ENCODE measurements around the gene GEMIN4. TPM values are rescaled to one million over a fixed set of nuclear protein-coding genes. Genes with fewer than 3 reads are reported as not detected.

Gene GEMIN4
- total RNA-seq, 1 donor from 2014 or later = 18.4 TPM

GRCh38 chr17:753418-753817, 1.4 kb upstream of the GEMIN4 start:
- H3K36me3 Mint-ChIP-seq (ENCODE audit: low read depth, unreplicated experiment) = peaks cover 19% of the 10 kb centered on the region
- H3K27ac Mint-ChIP-seq (ENCODE audit: unreplicated experiment) = no peak overlapping the region
- no peaks in the 10 kb centered on the region for H3K27me3 Mint-ChIP-seq (ENCODE audit: low read depth, unreplicated experiment)
- Histone ChIP-seq H3K4me3 (ENCODE audit: insufficient read depth, low read depth, low read length) (no peak overlapping the region), H3K9ac (ENCODE audit: low read length) (no peak overlapping the region), H3K9me3 (ENCODE audit: insufficient read depth, low read depth, low read length) (no peaks in the 10 kb centered on the region), H2AFZ (ENCODE audit: low read depth, low read length) (no peak overlapping the region), H4K20me1 (ENCODE audit: insufficient read depth, low read length) (peaks cover 23% of the 10 kb centered on the region), H3K4me1 (ENCODE audit: insufficient read depth, low read length) (peaks cover 20% of the 10 kb centered on the region), H3K27ac (ENCODE audit: low read depth, low read length) (no peak overlapping the region), H3K4me2 (ENCODE audit: low read length) (no peak overlapping the region), H3K79me2 (ENCODE audit: insufficient read depth, low read length) (peaks cover 33% of the 10 kb centered on the region), H3K27me3 (ENCODE audit: insufficient read depth, low read length) (no peaks in the 10 kb centered on the region), H3K36me3 (ENCODE audit: insufficient read depth, low read length) (peaks cover 4% of the 10 kb centered on the region)
- TF ChIP-seq EZH2 (IDR thresholded peaks at IDR 0.05; ENCODE audit: insufficient read depth, low read length) = no peak
- no peak for TF ChIP-seq CTCF (IDR thresholded peaks at IDR 0.05; ENCODE audit: insufficient read depth, low read depth, low read length)
- H3K4me1 Mint-ChIP-seq (ENCODE audit: low read depth, unreplicated experiment) = peaks cover 7% of the 10 kb centered on the region
- H3K9me3 Mint-ChIP-seq (ENCODE audit: unreplicated experiment) = peaks cover under 1% of the 10 kb centered on the region
- H3K4me3 Mint-ChIP-seq (ENCODE audit: unreplicated experiment) = peak overlapping the region; percentile 70
- FAIRE-seq (no peak), DNase-seq (ENCODE audit: low read depth) (no peak)

GRCh38 chr17:752620-753219, 656 bp upstream of the GEMIN4 start:
- Mint-ChIP-seq H3K4me3 (ENCODE audit: unreplicated experiment) (peak overlapping the region; percentile 84), H3K27me3 (ENCODE audit: low read depth, unreplicated experiment) (no peaks in the 10 kb centered on the region), H3K4me1 (ENCODE audit: low read depth, unreplicated experiment) (peaks cover 7% of the 10 kb centered on the region), H3K27ac (ENCODE audit: unreplicated experiment) (no peak overlapping the region), H3K36me3 (ENCODE audit: low read depth, unreplicated experiment) (peaks cover 26% of the 10 kb centered on the region), H3K9me3 (ENCODE audit: unreplicated experiment) (peaks cover 6% of the 10 kb centered on the region)
- Histone ChIP-seq H3K36me3 (ENCODE audit: insufficient read depth, low read length) (peaks cover 9% of the 10 kb centered on the region), H3K4me1 (ENCODE audit: insufficient read depth, low read length) (peaks cover 20% of the 10 kb centered on the region), H3K27ac (ENCODE audit: low read depth, low read length) (peak overlapping the region; percentile 52), H3K9me3 (ENCODE audit: insufficient read depth, low read depth, low read length) (no peaks in the 10 kb centered on the region), H3K4me3 (ENCODE audit: insufficient read depth, low read depth, low read length) (peak overlapping the region; percentile 76), H3K27me3 (ENCODE audit: insufficient read depth, low read length) (no peaks in the 10 kb centered on the region), H4K20me1 (ENCODE audit: insufficient read depth, low read length) (peaks cover 30% of the 10 kb centered on the region), H3K9ac (ENCODE audit: low read length) (peak overlapping the region; percentile 81), H2AFZ (ENCODE audit: low read depth, low read length) (peak overlapping the region; percentile 98), H3K4me2 (ENCODE audit: low read length) (peak overlapping the region; percentile 92), H3K79me2 (ENCODE audit: insufficient read depth, low read length) (peaks cover 40% of the 10 kb centered on the region)
- TF ChIP-seq CTCF (IDR thresholded peaks at IDR 0.05; ENCODE audit: insufficient read depth, low read depth, low read length) = no peak
- no peak for TF ChIP-seq EZH2 (IDR thresholded peaks at IDR 0.05; ENCODE audit: insufficient read depth, low read length)
- no peak for FAIRE-seq
- peak; percentile 49 for DNase-seq (ENCODE audit: low read depth)

All from astrocyte (in vitro differentiated cells and primary cell).